Measurements from ENCODE around the gene TP53I11.

The TP53I11 gene

GRCh38 chr11:44916331-44916730 is 34.4 kb downstream of the TP53I11 start:
- ATAC-seq, result no peak
- TF ChIP-seq PPARA (CRISPR knock-in tag; IDR thresholded peaks at IDR 0.05; ENCODE audit: borderline replicate concordance), result no peak
- no peak for TF ChIP-seq POU6F1 (CRISPR knock-in tag; IDR thresholded peaks at IDR 0.05; ENCODE audit: borderline replicate concordance, low read depth)
- TF ChIP-seq CSDC2 (CRISPR knock-in tag; IDR thresholded peaks at IDR 0.05), result no peak
- no peak for TF ChIP-seq ZFP30 (CRISPR knock-in tag; IDR thresholded peaks at IDR 0.05)
- TF ChIP-seq ESRRG (CRISPR knock-in tag; IDR thresholded peaks at IDR 0.05), result no peak
- no peak for TF ChIP-seq PATZ1 (CRISPR knock-in tag; IDR thresholded peaks at IDR 0.05; ENCODE audit: borderline replicate concordance)
- TF ChIP-seq CREB5 (CRISPR knock-in tag; IDR thresholded peaks at IDR 0.05; ENCODE audit: low read depth), result no peak
- no peak for TF ChIP-seq OSR1 (CRISPR knock-in tag; IDR thresholded peaks at IDR 0.05)
- TF ChIP-seq TSHZ2 (CRISPR knock-in tag; IDR thresholded peaks at IDR 0.05), result no peak

- no peak for ATAC-seq
- TF ChIP-seq GLIS3 (CRISPR knock-in tag; IDR thresholded peaks at IDR 0.05) (no peak), ZFP3 (CRISPR knock-in tag; IDR thresholded peaks at IDR 0.05) (no peak)
Observed at GRCh38 chr11:44915621-44916020, 35.1 kb downstream of the TP53I11 start.

GRCh38 chr11:44915004-44915403 is 35.7 kb downstream of the TP53I11 start:
- ATAC-seq, result no peak
- TF ChIP-seq TSHZ2 (CRISPR knock-in tag; IDR thresholded peaks at IDR 0.05) (no peak), PATZ1 (CRISPR knock-in tag; IDR thresholded peaks at IDR 0.05; ENCODE audit: borderline replicate concordance) (no peak), OSR1 (CRISPR knock-in tag; IDR thresholded peaks at IDR 0.05) (no peak), GLIS3 (CRISPR knock-in tag; IDR thresholded peaks at IDR 0.05) (no peak), RARB (CRISPR knock-in tag; IDR thresholded peaks at IDR 0.05) (no peak), ZNF8 (CRISPR knock-in tag; IDR thresholded peaks at IDR 0.05) (no peak), ZC3H10 (CRISPR knock-in tag; IDR thresholded peaks at IDR 0.05) (no peak), ZFP30 (CRISPR knock-in tag; IDR thresholded peaks at IDR 0.05) (no peak), ZNF565 (CRISPR knock-in tag; conservative IDR thresholded peaks at IDR 0.05; ENCODE audit: low read depth) (no peak), CSRNP3 (CRISPR knock-in tag; IDR thresholded peaks at IDR 0.05) (no peak), TOX (CRISPR knock-in tag; IDR thresholded peaks at IDR 0.05; ENCODE audit: borderline replicate concordance) (no peak), CSDC2 (CRISPR knock-in tag; IDR thresholded peaks at IDR 0.05) (no peak), SNAI2 (CRISPR knock-in tag; IDR thresholded peaks at IDR 0.05) (no peak), ESRRG (CRISPR knock-in tag; IDR thresholded peaks at IDR 0.05) (no peak), POU6F1 (CRISPR knock-in tag; IDR thresholded peaks at IDR 0.05; ENCODE audit: borderline replicate concordance, low read depth) (no peak), CREB5 (CRISPR knock-in tag; IDR thresholded peaks at IDR 0.05; ENCODE audit: low read depth) (no peak), TCF4 (CRISPR knock-in tag; IDR thresholded peaks at IDR 0.05; ENCODE audit: borderline replicate concordance) (no peak), ZFP3 (CRISPR knock-in tag; IDR thresholded peaks at IDR 0.05) (no peak), PPARA (CRISPR knock-in tag; IDR thresholded peaks at IDR 0.05; ENCODE audit: borderline replicate concordance) (no peak)
